IMR-90 (cell line): Measurements from ENCODE around the gene LRPAP1. TPM values are rescaled to one million over a fixed set of nuclear protein-coding genes. Genes with fewer than 3 reads are reported as not detected.

Experiments
- ATAC-seq: fragments of 200-7000 bp; cut with Tn5 transposase; 2 replicates; pipeline ENCODE4 v1.9.1; 2020; ENCODE audit warnings: low read depth, mild to moderate bottlenecking, moderate library complexity
- BruUV-seq: library from RNA; stranded (reverse); fragments of 400-500 nt; replicated peaks from 2 replicates; lab custom pipeline; 2021; lab: Mats Ljungman, UMichigan
- CTCF ChIA-PET: fragments of 300-600 bp; formaldehyde crosslinking; extraction: SDS; loops from one replicate; lab custom pipeline; 2021; ENCODE audit warnings: antibody characterized with exemption; lab: Yijun Ruan, JAX
- POLR2A ChIA-PET: fragments of 300-600 bp; sonication (Branson Sonifier 250); formaldehyde crosslinking; loops from one replicate; lab custom pipeline; 2022; ENCODE audit warnings: antibody characterized with exemption; ENCODE audit not compliant: unreplicated experiment; lab: Charles Lee
- DNase-seq: peaks from one replicate; pipeline ENCODE4 v3.0.0; 2013
- H2AFZ ChIP-seq: replicated peaks from 2 replicates; pipeline ENCODE3; 2013; ENCODE audit warnings: low read length, mild to moderate bottlenecking; ENCODE audit not compliant: poor library complexity
- H2AK5ac ChIP-seq: 2 replicates; pipeline ENCODE4 v1.6.1; 2013; ENCODE audit warnings: low read depth, low read length, inconsistent platforms
- H2AK9ac ChIP-seq: replicated peaks from 2 replicates; pipeline ENCODE3; 2013; ENCODE audit warnings: mild to moderate bottlenecking, low read depth, low read length, moderate library complexity; ENCODE audit not compliant: poor library complexity
- H2BK120ac ChIP-seq: 2 replicates; pipeline ENCODE4 v1.6.1; 2013; ENCODE audit warnings: low read depth, low read length, inconsistent platforms
- H2BK15ac ChIP-seq: 3 replicates; pipeline ENCODE4 v1.6.1; 2013; ENCODE audit warnings: low read depth, low read length, inconsistent platforms
- H2BK20ac ChIP-seq: 2 replicates; pipeline ENCODE4 v1.6.1; 2013; ENCODE audit warnings: low read depth, mild to moderate bottlenecking, inconsistent platforms, low read length, moderate library complexity
- H2BK5ac ChIP-seq: 2 replicates; pipeline ENCODE4 v1.6.1; 2013; ENCODE audit warnings: mild to moderate bottlenecking, low read depth, low read length, inconsistent platforms; ENCODE audit not compliant: poor library complexity, severe bottlenecking
- H3K14ac ChIP-seq: replicated peaks from 2 replicates; pipeline ENCODE4 v1.6.1; 2013; ENCODE audit warnings: low read depth, low read length, inconsistent platforms
- H3K18ac ChIP-seq: 2 replicates; pipeline ENCODE4 v1.6.1; 2013; ENCODE audit warnings: low read depth, low read length, control low read depth
- H3K23ac ChIP-seq: 2 replicates; pipeline ENCODE4 v1.6.1; 2013; ENCODE audit warnings: low read depth, low read length, inconsistent platforms
- H3K27ac ChIP-seq: 2 replicates; pipeline ENCODE4 v1.5.1; 2013; ENCODE audit warnings: mild to moderate bottlenecking, control low read depth, low read length; ENCODE audit not compliant: insufficient read depth
- H3K27me3 ChIP-seq: 2 replicates; pipeline ENCODE4 v1.6.1; 2013; ENCODE audit warnings: low read length; ENCODE audit not compliant: control insufficient read depth, insufficient read depth
- H3K36me3 ChIP-seq: 2 replicates; pipeline ENCODE4 v1.6.1; 2013; ENCODE audit warnings: low read length, mixed read lengths; ENCODE audit not compliant: control insufficient read depth, insufficient read depth
- H3K4ac ChIP-seq: 2 replicates; pipeline ENCODE4 v1.6.1; 2013; ENCODE audit warnings: low read depth, low read length, inconsistent platforms
- H3K4me1 ChIP-seq: 2 replicates; pipeline ENCODE4 v1.6.1; 2013; ENCODE audit warnings: low read length, mixed read lengths; ENCODE audit not compliant: control insufficient read depth, insufficient read depth
- H3K4me2 ChIP-seq: 2 replicates; pipeline ENCODE4 v1.6.1; 2013; ENCODE audit warnings: low read depth, mild to moderate bottlenecking, control low read depth, low read length, moderate library complexity
- H3K4me3 ChIP-seq: 2 replicates; pipeline ENCODE4 v1.5.1; 2013; ENCODE audit warnings: low read depth, mild to moderate bottlenecking, control low read depth, low read length, moderate library complexity; ENCODE audit not compliant: insufficient read depth
- H3K56ac ChIP-seq: 2 replicates; pipeline ENCODE4 v1.6.1; 2013; ENCODE audit warnings: low read length, inconsistent platforms; ENCODE audit not compliant: insufficient read depth; ENCODE audit errors: extremely low read depth
- H3K79me1 ChIP-seq, 2 experiments: 2 replicates each; pipeline ENCODE4 v1.6.1; 2013; ENCODE audit warnings: low read length in 2 of 2, inconsistent platforms in 1 of 2, low read depth in 1 of 2
- H3K9ac ChIP-seq: 2 replicates; pipeline ENCODE4 v1.6.1; 2013; ENCODE audit warnings: low read depth, low read length, control low read depth
- H3K9me1 ChIP-seq: 2 replicates; pipeline ENCODE4 v1.6.1; 2013; ENCODE audit warnings: low read length, inconsistent platforms; ENCODE audit not compliant: insufficient read depth
- H3K9me3 ChIP-seq: 2 replicates; pipeline ENCODE4 v1.6.1; 2013; ENCODE audit warnings: low read length; ENCODE audit not compliant: control insufficient read depth, insufficient read depth
- H4K20me1 ChIP-seq: 2 replicates; pipeline ENCODE4 v1.6.1; 2013; ENCODE audit warnings: low read length, inconsistent platforms; ENCODE audit not compliant: insufficient read depth
- H4K5ac ChIP-seq: 2 replicates; pipeline ENCODE4 v1.6.1; 2013; ENCODE audit warnings: mild to moderate bottlenecking, low read depth, low read length, control low read depth
- H4K8ac ChIP-seq, 2 experiments: 2 replicates each; pipeline ENCODE4 v1.6.1; 2013; ENCODE audit warnings: low read depth in 2 of 2, low read length in 2 of 2, control low read depth in 1 of 2, inconsistent platforms in 1 of 2
- H4K91ac ChIP-seq: 2 replicates; pipeline ENCODE4 v1.6.1; 2013; ENCODE audit warnings: low read depth, low read length, inconsistent platforms; ENCODE audit not compliant: insufficient read depth
- CEBPB ChIP-seq: IDR thresholded peaks from 2 replicates; pipeline ENCODE4 v1.6.1; 2012; ENCODE audit warnings: low read depth, low read length, improper control_type of control experiment
- CHD1 ChIP-seq: IDR thresholded peaks from 2 replicates; pipeline ENCODE4 v1.6.1; 2012; ENCODE audit warnings: low read depth, low read length, improper control_type of control experiment
- FOS ChIP-seq: fragments of 150-350 bp; IDR thresholded peaks from 2 replicates; pipeline ENCODE4 v1.6.1; 2016; ENCODE audit warnings: low read depth, low read length
- MAFK ChIP-seq: IDR thresholded peaks from 2 replicates; pipeline ENCODE4 v1.6.1; 2012; ENCODE audit warnings: low read depth, low read length, improper control_type of control experiment
- MXI1 ChIP-seq: IDR thresholded peaks from 2 replicates; pipeline ENCODE4 v1.6.1; 2012; ENCODE audit warnings: low read depth, mild to moderate bottlenecking, low read length, moderate library complexity, borderline replicate concordance
- POLR2A ChIP-seq: IDR thresholded peaks from 2 replicates; pipeline ENCODE4 v1.6.1; 2012; ENCODE audit warnings: mild to moderate bottlenecking, low read depth, low read length
- RAD21 ChIP-seq: IDR thresholded peaks from 2 replicates; pipeline ENCODE4 v1.6.1; 2012; ENCODE audit warnings: low read length, improper control_type of control experiment
- WGBS, 2 experiments: methylation state at CpG; one replicate each; pipeline versions ENCODE4 v1.1.5 to v1.1.7; 2013; ENCODE audit warnings: missing lambda C conversion rate in 2 of 2; ENCODE audit not compliant: insufficient read length in 1 of 2; ENCODE audit errors: extremely low coverage in 2 of 2; 5-methylcytosine and 5-hydroxymethylcytosine counted together
- dilution Hi-C: fragments of 300-500 bp; cut with HindIII; formaldehyde crosslinking; loops from one replicate; pipeline ENCODE4 v1.14.3; 2018; ENCODE audit warnings: low sequenced_read_pairs; ENCODE audit not compliant: unreplicated experiment
- in situ Hi-C: fragments of 300-500 bp; cut with MboI; formaldehyde crosslinking; loops from 3 replicates; pipeline ENCODE4 v1.14.3; 2019; ENCODE audit warnings: low sequenced_read_pairs, inconsistent platforms, mixed read lengths
- intact Hi-C: fragments of 100-400 bp; cut with micrococcal nuclease; formaldehyde crosslinking; loops from 2 replicates; pipeline ENCODE4 v1.10.0; 2022
- polyA plus RNA-seq, 3 experiments: library from polyadenylated mRNA; depleted of rRNA; stranded (reverse); fragments of >200 nt; gene quantifications; 2 replicates each; pipeline ENCODE4 v1.2.3, GENCODE V29; 2012; ENCODE audit warnings: low replicate concordance in 1 of 3
- total RNA-seq: library from RNA; depleted of rRNA; stranded (reverse); fragments of >200 nt; gene quantifications from 2 replicates; pipeline ENCODE4 v1.2.3, GENCODE V29; 2012
- TF ChIP-seq, protein P1 (sequence below): fragments of 150-350 bp; IDR thresholded peaks from 2 replicates; pipeline ENCODE4 v1.6.1; 2016; ENCODE audit warnings: low read depth, mild to moderate bottlenecking, low read length, moderate library complexity, borderline replicate concordance

Gene LRPAP1
- total and polyA plus RNA-seq, 2 of the 4 experiments (the other 2 are of a cell fraction): 135 to 175 TPM

DNA sequence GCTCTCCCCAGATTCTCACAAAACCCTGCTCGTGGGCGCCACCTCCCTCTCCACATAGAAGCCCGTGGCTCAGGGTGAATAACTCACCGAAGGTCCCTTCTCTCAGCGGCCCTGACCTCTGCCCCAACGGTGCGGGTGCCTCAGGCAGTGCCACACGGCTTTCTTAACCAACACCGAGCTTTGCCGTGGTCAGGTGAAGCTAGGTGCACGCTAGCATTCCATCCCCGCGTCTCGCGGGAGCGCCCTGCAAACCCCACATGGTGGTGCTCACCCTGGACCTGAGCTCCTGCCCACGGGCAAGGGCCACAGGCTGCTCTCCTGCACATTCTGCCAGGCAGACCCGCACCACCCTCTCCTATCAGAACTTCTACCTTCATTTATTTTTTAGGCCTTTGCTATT is 18.4 kb downstream of the LRPAP1 start:
- Histone ChIP-seq H3K27ac (no peak overlapping the region), H3K4me1 (no peaks in the 10 kb centered on the region), H3K27me3 (no peaks in the 10 kb centered on the region), H4K91ac (no peak overlapping the region), H2AK9ac (no peak overlapping the region), H3K9me3 (no peaks in the 10 kb centered on the region), H2BK15ac (no peak overlapping the region), H3K79me1 (peaks cover 0 to 10% of the 10 kb centered on the region in 2 experiments; a peak in 1 of 4 replicates), H2BK20ac (no peak overlapping the region), H3K56ac (no peak overlapping the region), H3K23ac (no peak overlapping the region), H3K9ac (no peak overlapping the region), H3K36me3 (peaks cover 63% of the 10 kb centered on the region), H2BK5ac (no peak overlapping the region), H2AK5ac (no peak overlapping the region), H2BK120ac (no peak overlapping the region), H3K9me1 (no peaks in the 10 kb centered on the region), H3K4me3 (no peak overlapping the region), H2AFZ (no peak overlapping the region), H3K14ac (no peak overlapping the region), H4K8ac (no peak overlapping the region), H4K20me1 (peaks cover 1% of the 10 kb centered on the region), H3K4ac (no peak overlapping the region), H3K18ac (no peak overlapping the region), H3K4me2 (no peak overlapping the region), H4K5ac (no peak overlapping the region)
- in situ Hi-C loops (no loop called here), dilution Hi-C loops (no loop called here), intact Hi-C loops (no loop called here)
- ChIA-PET POLR2A (no interaction called here), CTCF (interaction anchor here (0.6 kb wide), 1 partner anchor 313 kb away, joined by 3 read pairs; no protein-coding TSS in a partner anchor)
- ATAC-seq (no peak), DNase-seq (no peak)
- no peak for TF ChIP-seq MXI1
- no peak for TF ChIP-seq RAD21
- TF ChIP-seq CHD1: no peak
- TF ChIP-seq FOS: no peak
- TF ChIP-seq, protein P1, sequence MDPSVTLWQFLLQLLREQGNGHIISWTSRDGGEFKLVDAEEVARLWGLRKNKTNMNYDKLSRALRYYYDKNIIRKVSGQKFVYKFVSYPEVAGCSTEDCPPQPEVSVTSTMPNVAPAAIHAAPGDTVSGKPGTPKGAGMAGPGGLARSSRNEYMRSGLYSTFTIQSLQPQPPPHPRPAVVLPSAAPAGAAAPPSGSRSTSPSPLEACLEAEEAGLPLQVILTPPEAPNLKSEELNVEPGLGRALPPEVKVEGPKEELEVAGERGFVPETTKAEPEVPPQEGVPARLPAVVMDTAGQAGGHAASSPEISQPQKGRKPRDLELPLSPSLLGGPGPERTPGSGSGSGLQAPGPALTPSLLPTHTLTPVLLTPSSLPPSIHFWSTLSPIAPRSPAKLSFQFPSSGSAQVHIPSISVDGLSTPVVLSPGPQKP: no peak
- TF ChIP-seq CEBPB: no peak
- TF ChIP-seq POLR2A: no peak
- TF ChIP-seq MAFK: no peak
- 100% methylated on average over 9 of the region's 18 CpGs; no CpG with 5 or more reads in 1 of the 2 experiments for WGBS, 2 experiments
- no TSS peak for BruUV-seq
